HG02623 (cell line): ENCODE measurements around the gene SIK2.
"Not testable (repeated sequence)": the region's sequence is repeated elsewhere in the genome, so short reads cannot be mapped to it uniquely, and the experiment has no call there.

Experiments used
- ATAC-seq: cut with Tn5 transposase; IDR thresholded peaks from one replicate; pipeline ENCODE4 v1.9.1; 2021; ENCODE audit warnings: moderate library complexity; ENCODE audit not compliant: unreplicated experiment

SIK2 gene

DNA sequence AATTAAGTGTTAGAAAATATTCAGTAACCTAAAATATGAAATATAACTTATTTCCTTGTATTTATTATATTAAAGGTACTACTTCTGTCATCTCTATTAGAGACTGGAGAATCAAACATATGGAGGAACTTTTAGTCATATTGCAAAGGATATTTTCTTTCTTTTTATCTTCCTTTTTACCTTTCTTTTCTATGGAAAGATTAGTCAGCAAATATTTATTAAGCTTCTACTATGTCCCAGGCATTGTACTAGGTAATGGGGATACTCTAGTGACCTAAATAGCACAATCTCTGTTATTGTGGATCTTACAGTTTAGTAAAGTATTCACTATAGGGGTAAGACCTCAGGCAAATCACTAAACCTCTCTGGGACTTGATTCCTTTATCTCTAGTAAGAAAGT is 18.3 kb downstream of the SIK2 start:
- ATAC-seq = no peak

DNA sequence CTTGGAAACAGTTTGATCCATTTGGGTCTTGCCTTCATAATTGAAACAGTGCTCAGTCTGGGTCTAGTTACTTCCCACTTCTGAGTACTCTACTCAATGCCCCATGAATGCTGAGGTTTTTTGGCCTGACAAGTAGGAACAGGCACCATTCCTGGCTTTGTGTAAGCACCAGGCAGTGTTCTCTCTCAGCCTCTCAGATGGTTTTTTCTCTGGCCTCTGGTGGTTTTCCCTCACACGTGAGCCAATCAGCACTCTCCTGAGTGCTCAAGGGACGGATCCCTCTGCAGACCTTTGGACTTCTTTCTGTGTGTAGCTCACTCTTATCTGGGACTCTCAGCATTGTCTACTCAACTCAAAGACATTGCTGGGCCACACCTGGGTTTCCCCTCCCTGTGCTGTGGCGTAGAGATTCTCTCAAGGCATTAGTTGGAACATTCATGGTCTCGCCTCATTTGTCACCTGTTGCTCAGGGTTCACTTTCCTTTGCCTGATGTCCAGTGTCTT is 21.3 kb downstream of the SIK2 start:
- ATAC-seq = no peak

DNA sequence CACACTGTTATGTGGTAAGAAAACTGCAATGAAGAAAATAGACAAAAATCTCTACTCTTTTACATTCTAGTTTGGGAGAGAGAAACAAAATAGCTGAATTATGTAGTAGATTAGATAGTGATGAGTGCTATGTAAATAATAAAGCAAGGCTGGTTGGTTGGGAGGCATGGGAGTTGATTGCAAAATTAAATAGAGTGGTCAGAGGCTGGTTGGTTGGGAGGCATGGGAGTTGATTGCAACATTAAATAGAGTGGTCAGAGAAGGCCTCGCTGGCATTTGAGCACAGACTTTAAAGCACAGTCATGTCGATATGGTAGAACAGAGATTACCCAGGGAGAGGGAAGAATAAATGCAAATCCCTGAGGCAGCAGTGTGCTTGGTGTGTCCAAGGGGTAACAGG is 22.4 kb downstream of the SIK2 start:
- no peak for ATAC-seq

DNA sequence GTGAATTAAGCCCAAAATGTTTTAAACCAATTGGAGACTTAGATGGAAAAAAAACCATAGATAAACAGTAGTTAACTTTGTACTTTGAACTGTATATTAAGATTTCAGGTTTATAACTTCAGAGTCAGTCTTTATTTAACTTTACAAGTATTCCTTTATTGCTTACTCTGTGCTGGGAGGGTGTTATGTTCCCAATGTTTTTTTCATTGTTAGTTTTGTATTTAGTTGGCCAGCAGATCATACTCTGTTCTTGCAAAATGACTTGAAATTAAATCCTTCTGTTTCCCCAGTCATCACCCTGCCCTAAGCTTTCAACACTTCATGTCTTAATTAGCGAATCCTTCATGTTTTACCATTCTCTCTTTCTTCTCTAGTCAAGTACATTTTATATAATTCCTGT is 25.3 kb downstream of the SIK2 start:
- no peak for ATAC-seq

DNA sequence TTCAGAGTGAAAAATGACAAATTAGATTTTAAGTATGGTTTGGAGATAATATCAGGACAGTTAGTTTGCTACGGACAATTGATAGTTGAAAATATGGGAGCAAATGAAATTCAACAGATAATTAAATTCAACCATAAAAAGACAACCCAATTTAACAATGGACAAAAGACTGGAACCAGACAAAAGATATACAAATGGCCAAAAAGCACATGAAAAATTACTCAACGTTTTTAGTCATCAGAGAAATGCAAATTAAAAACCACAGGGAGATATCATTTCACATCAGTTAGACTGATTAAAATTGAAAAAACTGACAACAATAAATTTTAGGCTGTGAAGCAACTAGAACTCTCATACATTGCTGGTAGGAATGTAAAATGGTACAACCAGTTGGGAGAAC is 27.2 kb downstream of the SIK2 start:
- ATAC-seq = no peak

DNA sequence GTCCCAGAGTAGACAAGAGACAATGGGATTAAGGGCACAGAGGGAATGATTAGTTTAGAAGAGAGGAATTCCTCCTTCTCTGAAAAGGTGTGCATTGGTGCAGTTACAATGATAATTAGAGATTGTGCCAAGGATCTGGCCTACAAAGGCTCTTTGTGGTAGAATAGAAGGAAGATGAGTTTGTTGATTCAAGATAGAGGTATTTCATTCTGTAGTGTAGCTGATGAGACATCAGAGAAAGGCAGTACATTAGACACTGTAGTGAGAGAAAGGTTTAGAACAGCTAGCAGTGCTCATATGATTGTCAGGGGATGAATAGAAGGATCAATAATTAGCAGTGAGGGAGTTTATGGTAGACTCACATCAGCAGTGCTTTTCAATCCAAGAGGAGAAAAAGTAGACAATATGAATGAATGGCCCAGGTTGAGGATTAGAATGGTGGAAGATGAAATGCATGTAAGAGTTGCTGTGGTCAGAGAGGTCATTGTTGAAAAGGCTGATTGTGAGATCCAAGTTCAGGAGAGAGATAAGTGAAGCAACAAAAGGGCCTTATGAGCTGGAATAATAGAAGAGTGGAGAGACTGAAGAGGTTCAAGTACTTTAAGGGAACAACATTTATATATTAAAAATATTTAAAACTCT is 28.9 kb downstream of the SIK2 start:
- ATAC-seq = no peak

DNA sequence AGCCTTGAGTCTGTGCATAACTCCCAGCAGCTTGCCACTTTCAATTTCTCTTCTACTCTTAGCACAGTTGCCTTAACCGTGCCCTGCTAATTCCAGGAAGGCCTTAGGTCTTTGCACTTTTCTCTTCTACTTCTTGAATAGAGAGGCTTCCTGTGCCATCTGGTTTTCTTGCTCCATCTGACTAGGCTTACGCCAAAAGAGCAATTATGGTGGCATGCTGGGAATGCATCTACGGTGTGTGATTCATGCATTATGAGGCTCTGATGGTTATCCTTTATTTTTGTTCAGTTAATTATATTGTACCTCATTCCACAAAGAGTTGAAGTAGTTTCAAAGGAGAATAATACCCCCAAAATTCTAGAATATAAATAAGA is 29.4 kb downstream of the SIK2 start:
- no peak for ATAC-seq

DNA sequence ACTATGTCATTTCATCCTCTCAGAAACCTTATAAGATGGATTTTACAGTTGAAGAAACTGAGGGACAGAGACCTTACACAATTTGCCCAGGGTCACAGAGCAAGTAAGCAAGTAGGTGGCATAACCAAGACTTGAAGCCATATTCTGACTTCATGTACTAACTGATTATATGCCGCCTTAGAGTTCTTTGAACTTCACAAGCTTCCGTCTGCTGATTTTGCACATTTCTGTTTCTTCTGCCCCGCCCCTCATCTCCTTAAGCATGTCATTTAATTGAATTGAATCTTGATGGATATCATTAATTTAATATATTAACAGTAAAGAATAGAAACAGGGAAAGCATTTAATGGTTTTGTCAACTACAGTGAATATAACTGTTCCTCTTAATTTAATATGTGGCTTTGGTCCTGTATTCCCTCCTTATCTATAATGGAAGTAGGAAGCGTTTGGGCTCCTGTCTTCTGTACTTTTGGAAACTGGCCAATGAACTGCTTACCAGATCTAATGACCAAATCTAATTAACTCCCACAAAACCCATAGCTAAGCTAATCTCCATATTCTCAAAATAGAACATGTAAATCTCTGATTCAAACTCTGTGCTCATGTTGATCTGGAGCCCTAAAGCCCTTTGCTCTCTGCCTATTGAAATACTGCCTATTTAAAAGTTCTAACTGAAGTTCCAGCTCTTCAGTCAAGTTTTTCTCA is 30.4 kb downstream of the SIK2 start:
- no peak for ATAC-seq

DNA sequence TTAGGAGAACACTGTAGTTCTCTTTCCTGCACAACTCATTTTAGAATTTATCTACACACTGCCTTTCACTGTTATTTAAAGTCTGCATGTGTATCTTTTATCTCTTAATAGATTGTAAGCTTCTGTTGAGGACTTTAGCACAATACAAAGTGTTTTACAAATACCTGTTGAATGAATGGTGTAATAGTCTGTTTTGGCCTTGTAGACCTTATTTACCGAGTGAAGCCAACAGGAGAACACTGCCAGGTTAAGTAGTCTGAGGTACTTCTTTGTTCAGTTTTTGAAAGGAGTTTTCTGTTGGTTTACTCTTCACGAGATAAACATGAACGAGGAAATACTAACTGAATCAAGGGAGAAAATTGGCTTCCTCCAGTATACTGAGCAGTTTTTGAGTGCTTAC is 31.0 kb downstream of the SIK2 start:
- no peak for ATAC-seq

DNA sequence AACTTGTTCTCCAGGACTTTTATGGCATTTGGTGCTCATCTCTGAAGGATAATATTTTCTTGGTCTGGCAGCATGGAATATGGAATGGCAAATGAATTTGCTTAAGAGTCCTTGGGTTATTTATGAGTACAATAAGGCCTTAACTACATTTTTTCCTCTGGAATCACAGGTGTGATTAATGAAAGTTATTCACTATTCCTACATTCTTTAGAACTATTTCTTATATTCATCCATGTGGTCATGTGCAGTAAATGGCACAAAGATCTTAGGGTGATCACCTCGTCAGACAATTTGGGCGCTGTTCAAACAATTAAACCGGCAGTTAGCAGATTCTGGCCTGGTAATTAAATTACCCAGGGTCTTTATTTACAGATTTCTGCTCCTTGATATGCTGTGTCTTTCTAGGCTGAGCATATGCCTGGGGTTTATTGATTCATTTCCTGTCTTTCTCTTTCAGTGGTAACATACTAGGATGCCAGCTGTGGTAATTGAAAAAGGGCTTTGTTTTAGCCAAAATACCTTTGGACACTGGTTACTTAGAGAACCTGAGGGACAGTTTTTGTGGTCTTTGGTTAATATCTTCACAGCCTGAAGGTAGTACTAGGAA is 31.6 kb downstream of the SIK2 start:
- no peak for ATAC-seq

DNA sequence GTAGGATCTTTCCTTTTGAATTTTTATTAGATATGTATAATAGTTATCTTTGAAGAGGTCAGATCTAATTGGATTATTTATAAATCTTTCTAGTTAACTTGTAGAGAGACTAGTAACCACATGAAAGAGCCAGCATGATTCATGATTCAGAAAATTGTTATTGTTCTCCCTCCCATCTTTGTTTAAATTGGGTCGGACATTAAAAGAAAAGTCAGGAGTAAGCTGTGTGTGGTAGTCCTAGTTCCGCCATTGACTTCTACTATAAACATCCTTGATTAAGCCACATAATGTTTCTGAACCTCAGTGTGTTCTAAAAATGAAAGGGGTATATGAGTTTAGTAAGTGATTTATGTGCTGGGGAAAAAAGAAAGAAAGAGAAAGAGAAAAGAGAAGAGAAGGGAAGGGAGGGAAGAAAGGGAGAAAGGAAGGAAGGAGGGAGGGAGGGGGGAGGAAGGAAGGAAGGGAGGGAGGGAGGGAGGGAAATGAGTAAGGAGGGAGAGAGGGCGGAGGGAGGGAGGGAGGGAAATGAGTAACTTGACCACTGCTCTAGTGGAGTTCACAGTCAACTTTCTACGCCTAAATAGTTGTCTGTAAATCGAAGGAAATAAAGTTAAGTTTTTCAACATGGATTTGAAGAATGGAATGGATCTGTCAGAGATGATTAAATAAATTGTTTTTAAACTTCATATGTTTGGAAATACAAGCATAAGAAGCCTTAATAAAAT is 32.9 kb downstream of the SIK2 start:
- ATAC-seq = no peak

DNA sequence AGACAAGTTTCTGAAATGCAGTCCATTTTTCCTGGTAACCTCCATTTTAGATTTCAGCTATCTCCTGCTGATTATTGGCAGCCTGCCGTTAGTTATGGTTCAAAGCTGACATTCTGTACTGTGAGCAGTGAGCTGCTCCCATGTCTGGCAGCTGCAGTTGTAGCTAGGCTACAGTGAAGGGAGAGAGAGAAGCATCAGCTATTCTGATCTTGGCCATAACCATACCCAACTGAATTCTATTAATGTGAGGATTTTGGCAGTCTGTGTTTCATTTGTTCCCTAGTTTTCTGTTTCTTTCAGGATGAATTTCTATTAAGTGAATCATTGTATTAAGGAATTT is 33.4 kb downstream of the SIK2 start:
- no peak for ATAC-seq

DNA sequence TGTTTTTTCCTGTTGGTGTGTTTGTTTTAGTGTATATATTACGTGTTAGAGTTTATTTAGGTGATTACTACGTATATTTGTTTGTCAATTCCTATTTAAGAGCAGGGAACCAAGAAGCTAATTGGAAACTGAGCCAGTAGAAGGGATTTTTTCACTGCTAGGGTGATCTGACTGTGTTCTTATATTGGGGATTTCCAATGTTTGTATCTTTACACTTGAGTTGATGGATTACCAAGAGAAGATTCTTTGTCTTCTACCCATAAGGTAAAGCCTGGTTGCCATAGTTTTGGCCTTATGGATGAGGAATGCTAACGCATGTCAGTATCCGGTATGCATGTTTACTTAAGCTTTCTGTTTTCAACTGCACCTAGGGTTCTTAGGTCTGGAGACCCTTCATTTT is 35.6 kb downstream of the SIK2 start:
- ATAC-seq = no peak

DNA sequence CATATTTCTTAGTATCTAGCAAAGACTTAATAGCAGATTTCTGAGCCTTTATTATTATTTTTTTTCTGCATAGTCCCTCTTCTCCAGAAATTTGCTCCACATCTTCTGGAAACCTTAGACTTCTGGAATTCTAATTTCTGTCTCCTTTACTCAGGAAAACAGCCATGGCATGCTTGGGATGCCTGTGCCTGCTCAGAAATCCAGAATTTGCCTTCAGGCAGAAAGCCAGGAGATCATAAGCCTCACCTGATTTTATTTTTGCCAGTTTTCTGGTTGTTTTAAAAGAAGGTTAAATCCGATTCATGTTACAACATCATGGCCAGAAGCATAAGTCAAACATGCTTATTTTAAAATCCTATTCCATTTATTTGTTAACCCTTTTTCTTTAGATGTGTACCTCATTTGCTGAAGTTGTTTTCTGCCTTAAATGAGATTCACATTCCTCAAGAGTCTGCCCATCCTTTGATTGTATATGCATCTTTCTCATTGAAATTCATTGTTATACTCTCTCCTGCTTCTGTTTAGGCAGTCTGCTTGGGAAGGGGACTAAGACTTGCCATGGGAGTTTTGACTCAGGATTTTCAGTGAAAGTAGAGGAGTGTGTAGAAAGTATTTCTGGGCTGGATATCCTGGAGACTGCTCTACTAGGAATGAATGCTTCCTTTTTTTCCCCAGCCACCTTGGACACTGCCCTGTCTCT is 37.1 kb downstream of the SIK2 start:
- no peak for ATAC-seq

DNA sequence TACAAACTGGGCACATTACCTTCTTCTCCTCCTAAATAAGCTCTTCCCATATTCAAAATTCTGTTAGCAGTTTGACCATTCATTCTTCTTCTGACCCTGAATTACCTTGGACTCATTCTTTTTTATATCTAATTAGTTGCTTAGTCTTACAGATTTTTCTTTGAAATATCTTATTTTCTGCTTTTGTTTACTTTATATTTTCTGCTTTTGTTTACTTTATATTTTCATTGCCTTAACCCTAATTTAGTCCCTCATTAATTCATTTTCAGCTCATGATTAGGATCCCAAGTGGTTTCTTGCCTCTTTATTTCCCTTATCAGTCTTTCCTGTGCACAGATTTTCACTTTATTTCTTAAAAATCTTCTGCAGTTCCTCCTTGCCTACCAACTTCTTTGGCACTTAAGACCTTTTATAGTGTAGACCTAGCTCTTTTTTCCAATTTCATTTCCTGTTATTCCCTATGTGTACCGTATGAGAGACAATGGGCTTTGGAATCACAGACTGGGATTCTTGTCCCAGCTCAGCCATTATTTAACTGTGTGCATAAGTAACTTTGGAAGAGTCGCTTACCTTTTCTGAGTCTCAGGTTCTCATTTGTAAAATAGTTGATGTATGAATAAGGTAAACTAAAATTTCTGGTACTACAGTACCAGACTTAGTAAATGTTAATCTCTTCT is 39.2 kb downstream of the SIK2 start:
- no peak for ATAC-seq

DNA sequence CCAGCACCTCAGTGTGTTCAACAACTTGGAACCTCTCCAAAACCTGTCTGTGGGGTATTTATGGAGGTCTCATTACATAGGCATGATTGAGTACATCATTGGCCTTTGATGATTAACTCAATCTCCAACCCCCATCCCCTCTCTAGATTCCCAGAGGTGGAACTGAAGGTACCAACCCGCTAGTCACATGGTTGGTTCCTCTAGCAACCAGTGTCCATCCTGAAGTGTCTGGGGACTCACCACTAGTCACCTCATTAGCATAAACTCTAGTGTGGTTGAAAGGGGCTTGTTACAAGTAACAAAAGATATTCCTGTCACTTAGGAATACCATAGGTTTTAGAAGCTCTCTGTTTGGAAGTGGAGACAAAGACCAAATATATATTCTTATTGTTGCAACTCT is 40.3 kb downstream of the SIK2 start:
- ATAC-seq = no peak

DNA sequence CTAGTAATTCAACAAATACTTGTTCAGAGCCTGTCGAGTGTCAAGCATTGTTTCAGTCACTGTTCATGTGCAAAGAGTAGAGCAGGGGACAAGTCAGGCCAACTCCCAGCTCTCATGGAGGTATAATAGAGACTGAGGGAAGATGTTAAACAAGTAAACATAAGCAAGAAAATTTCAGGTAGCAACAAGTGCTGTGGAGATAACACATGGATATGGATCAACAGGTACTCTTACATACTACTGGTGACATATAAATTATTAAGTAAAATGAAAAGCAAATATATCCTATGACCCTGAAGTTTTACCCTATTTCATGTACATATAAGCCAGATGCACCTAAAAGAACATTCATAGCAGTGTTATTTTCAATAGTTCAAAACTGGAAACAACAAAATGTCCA is 42.7 kb downstream of the SIK2 start:
- ATAC-seq = no peak

DNA sequence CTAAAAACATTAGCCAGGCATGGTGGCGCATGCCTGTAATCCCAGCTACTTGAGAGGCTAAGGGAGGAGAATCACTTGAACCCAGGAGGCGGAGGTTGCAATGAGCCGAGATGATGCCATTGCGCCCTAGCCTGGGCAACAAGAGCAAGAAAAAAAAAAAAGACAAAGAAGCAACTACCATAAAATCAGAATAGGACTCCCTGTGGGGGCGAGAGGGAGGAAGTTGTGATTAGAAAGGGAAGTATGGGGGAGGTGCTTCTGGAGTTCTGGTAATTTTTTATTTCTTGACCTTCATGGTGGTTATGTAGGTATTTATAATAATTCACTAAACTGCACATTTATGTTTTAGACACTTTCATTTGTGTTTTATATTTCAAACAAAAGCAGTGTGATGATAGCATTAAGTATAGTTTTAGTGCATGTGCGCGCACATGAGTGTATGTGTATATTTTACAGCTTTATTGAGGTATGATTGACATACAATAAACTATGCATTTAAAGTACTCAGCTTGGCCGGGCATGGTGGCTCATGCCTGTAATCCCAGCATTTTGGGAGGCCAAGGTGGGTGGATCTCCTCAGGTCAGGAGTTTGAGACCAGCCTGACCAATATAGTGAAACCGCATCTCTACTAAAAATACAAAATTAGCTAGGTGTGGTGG is 43.5 kb downstream of the SIK2 start:
- ATAC-seq = no peak

DNA sequence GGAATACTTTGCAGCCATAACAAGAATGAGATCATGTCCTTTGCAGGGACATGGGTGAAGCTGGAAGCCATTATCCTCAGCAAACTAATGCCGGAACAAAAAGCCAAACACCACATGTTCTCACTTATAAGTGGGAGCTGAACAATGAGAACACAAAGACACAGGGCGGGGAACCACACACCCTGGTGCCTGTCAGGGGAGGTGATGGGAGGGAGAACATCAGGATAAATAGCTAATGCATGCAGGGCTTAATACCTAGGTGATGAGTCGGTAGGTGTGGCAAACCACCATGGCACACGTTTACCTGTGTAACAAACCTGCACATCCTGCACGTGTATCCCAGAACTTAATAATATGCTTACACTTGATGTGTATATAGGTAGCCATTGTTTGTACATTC is 49.1 kb downstream of the SIK2 start:
- not testable (repeated sequence) for ATAC-seq

DNA sequence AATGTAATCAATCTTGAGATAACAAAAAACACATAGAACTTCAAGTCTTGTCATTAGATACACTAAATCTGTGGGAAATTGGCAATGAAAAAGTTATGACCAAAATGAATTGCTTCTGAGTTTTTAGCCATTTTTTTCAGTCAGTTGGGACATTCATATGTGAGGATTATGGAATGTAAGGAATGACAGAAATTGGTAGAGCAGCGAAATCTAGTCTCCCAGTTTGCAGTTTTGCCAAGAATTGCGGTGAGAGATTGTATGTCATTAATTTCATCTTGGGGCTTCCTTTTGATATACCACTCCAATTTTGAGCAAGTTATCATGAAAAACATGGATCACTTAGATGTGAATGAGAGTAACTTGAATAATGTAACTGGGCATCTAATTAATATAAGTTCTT is 49.9 kb downstream of the SIK2 start:
- no peak for ATAC-seq
